Prostate gland (tissue), 2 donors: ENCODE measurements around the gene ANKRD33. TPM values are rescaled to one million over a fixed set of nuclear protein-coding genes. Genes with fewer than 3 reads are reported as not detected.

Source experiments
- DNase-seq: peaks from one replicate; pipeline ENCODE4 v3.0.0-alpha.2; 2019; ENCODE audit warnings: low spot score
- H3K27ac ChIP-seq, 2 donors: fragments of 200-600 bp; sonication (generic); 2 replicates each; pipeline ENCODE4 v1.5.1; 2017 to 2019
- H3K27me3 ChIP-seq: fragments of 200-600 bp; sonication (generic); replicated peaks from 2 replicates; pipeline ENCODE4 v1.5.1; 2019; ENCODE audit not compliant: insufficient read depth
- H3K36me3 ChIP-seq, 2 donors: fragments of 200-600 bp; sonication (generic); 1 replicate in 1 of 2; 2 replicates in 1 of 2; pipeline versions ENCODE4 v1.5.1 to v1.8.1; 2017 to 2019
- H3K4me1 ChIP-seq: fragments of 200-600 bp; sonication (generic); replicated peaks from 2 replicates; pipeline ENCODE4 v1.5.1; 2019
- H3K4me3 ChIP-seq, 2 donors: fragments of 200-600 bp; sonication (generic); 2 replicates each; pipeline ENCODE4 v1.5.1; 2017 to 2019
- H3K9me3 ChIP-seq: fragments of 200-600 bp; sonication (generic); 2 replicates; pipeline ENCODE4 v1.5.1; 2017
- CTCF ChIP-seq, 4 experiments: fragments of 200-600 bp in 2 of 4; fragments of 450-650 bp in 2 of 4; sonication (generic) in 2 of 4; IDR thresholded peaks; 1 replicate in 3 of 4; 2 replicates in 1 of 4; pipeline ENCODE4 v1.5.1; 2016 to 2019; ENCODE audit warnings: antibody characterized with exemption in 4 of 4, mild to moderate bottlenecking in 2 of 4, moderate library complexity in 2 of 4
- POLR2A ChIP-seq: fragments of 450-650 bp; IDR thresholded peaks from one replicate; pipeline ENCODE4 v1.6.1; 2016; ENCODE audit warnings: antibody characterized with exemption, mild to moderate bottlenecking
- POLR2AphosphoS5 ChIP-seq: sonication (generic); formaldehyde crosslinking; IDR thresholded peaks from one replicate; pipeline ENCODE4 v1.6.1; 2017; ENCODE audit warnings: antibody characterized with exemption
- WGBS: methylation state at CpG from one replicate; pipeline ENCODE4 v1.1.5; 2018; 5-methylcytosine and 5-hydroxymethylcytosine counted together
- intact Hi-C: fragments of 100-400 bp; cut with DNase I; formaldehyde crosslinking; loops from one replicate; pipeline ENCODE4 v1.14.2; 2022
- total RNA-seq, 2 donors: library from RNA; depleted of rRNA; stranded (reverse); fragments of >200 nt; gene quantifications; one replicate each; pipeline ENCODE4 v1.1.0, GENCODE V29; 2016

Gene ANKRD33
- total RNA-seq, 2 donors from 2014 or later, result not detected

- WGBS, result 1% methylated on average over 32 of the region's 40 CpGs
- DNase-seq, result no peak
- intact Hi-C loops, result no loop called here
These were observed 40.1 kb upstream of the ANKRD33 start for GRCh38 chr12:51847643-51848325.

GRCh38 chr12:51848326-51848727 is 39.6 kb upstream of the ANKRD33 start, which contains the start of gene FIGNL2:
FIGNL2 (minus strand) TSS chr12:51848718; CDS start chr12:51822413, 26,305 bp downstream.
- intact Hi-C loops, result no loop called here
- no peaks in the 10 kb centered on the region for H3K4me1 ChIP-seq
- H3K9me3 ChIP-seq, result no peaks in the 10 kb centered on the region
- no peak for DNase-seq
- H3K27me3 ChIP-seq, result no peaks in the 10 kb centered on the region
- peak within 1 kb of the TSS; percentile 35 to 42 for H3K4me3 ChIP-seq
- TF ChIP-seq CTCF (IDR thresholded peaks at IDR 0.05) (no peak), POLR2AphosphoS5 (no peak), POLR2A (no peak)
- H3K36me3 ChIP-seq, result no peaks in the 10 kb centered on the region
- WGBS, result 3% methylated on average over 34 of the region's 51 CpGs
- H3K27ac ChIP-seq, result peak within 1 kb of the TSS; percentile 20 to 36

More at GRCh38 chr12:51847643-51848325, 40.1 kb upstream of the ANKRD33 start:
- Histone ChIP-seq H3K36me3 (no peaks in the 10 kb centered on the region), H3K27me3 (no peaks in the 10 kb centered on the region), H3K9me3 (no peaks in the 10 kb centered on the region), H3K4me1 (no peaks in the 10 kb centered on the region), H3K27ac (peak overlapping the region; percentile 20 to 36), H3K4me3 (peak overlapping the region; percentile 35 to 42)
- TF ChIP-seq CTCF (IDR thresholded peaks at IDR 0.05) (no peak), POLR2A (no peak), POLR2AphosphoS5 (no peak)

- TF ChIP-seq POLR2AphosphoS5 (no peak), POLR2A (no peak), CTCF (IDR thresholded peaks at IDR 0.05) (no peak)
- DNase-seq, result no peak
- WGBS, result 70% methylated on average over 44 of the region's 57 CpGs
- H3K4me1 ChIP-seq, result no peaks in the 10 kb centered on the region
- no peaks in the 10 kb centered on the region for H3K36me3 ChIP-seq
- no peaks in the 10 kb centered on the region for H3K27me3 ChIP-seq
- peak overlapping the region; percentile 35 to 42 for H3K4me3 ChIP-seq
- no peak overlapping the region for H3K27ac ChIP-seq
- H3K9me3 ChIP-seq, result no peaks in the 10 kb centered on the region
- intact Hi-C loops, result no loop called here
These were observed 38.8 kb upstream of the ANKRD33 start for GRCh38 chr12:51848841-51849735.

- TF ChIP-seq POLR2AphosphoS5 (no peak), CTCF (IDR thresholded peaks at IDR 0.05) (no peak), POLR2A (no peak)
- intact Hi-C loops, result no loop called here
- Histone ChIP-seq H3K27me3 (no peaks in the 10 kb centered on the region), H3K9me3 (no peaks in the 10 kb centered on the region), H3K4me1 (no peaks in the 10 kb centered on the region), H3K4me3 (no peak overlapping the region), H3K27ac (no peak overlapping the region), H3K36me3 (no peaks in the 10 kb centered on the region)
- DNase-seq, result no peak
- 80% methylated on average over 8 of the region's 8 CpGs for WGBS
These were observed 37.6 kb upstream of the ANKRD33 start for GRCh38 chr12:51850081-51850964.
